OCI-LY1 (cell line): ENCODE data around the gene GRIA4.

Source experiments
- H2AFZ ChIP-seq: fragments of 200-600 bp; sonication (generic), shearing (Covaris generic); 2 replicates; pipeline ENCODE4 v1.6.0; 2014; ENCODE audit warnings: antibody characterized with exemption, mild to moderate bottlenecking, low read length
- H3F3A ChIP-seq: fragments of 200-600 bp; sonication (generic), shearing (Covaris generic); 2 replicates; pipeline ENCODE4 v1.6.0; 2014; ENCODE audit warnings: mild to moderate bottlenecking, antibody characterized with exemption, low read length, moderate library complexity; ENCODE audit not compliant: insufficient read depth
- H3K27ac ChIP-seq: fragments of 200-600 bp; sonication (generic); 2 replicates; pipeline ENCODE4 v1.5.1; 2014; ENCODE audit warnings: low read length, mixed run types, mild to moderate bottlenecking, low read depth; ENCODE audit not compliant: poor library complexity, severe bottlenecking
- H3K27me3 ChIP-seq: fragments of 200-600 bp; sonication (generic); 2 replicates; pipeline ENCODE4 v1.6.0; 2014; ENCODE audit warnings: antibody characterized with exemption, mild to moderate bottlenecking, low read length, moderate library complexity; ENCODE audit not compliant: insufficient read depth
- H3K36me3 ChIP-seq: fragments of 200-600 bp; sonication (generic); 2 replicates; pipeline ENCODE4 v1.6.1; 2014; ENCODE audit warnings: mild to moderate bottlenecking, antibody characterized with exemption, low read length, moderate library complexity, mixed read lengths; ENCODE audit not compliant: insufficient read depth
- H3K4me1 ChIP-seq: fragments of 200-600 bp; sonication (generic); 2 replicates; pipeline ENCODE4 v1.5.1; 2014; ENCODE audit warnings: mild to moderate bottlenecking, low read length, moderate library complexity; ENCODE audit not compliant: insufficient read depth, severe bottlenecking
- H3K4me2 ChIP-seq: fragments of 200-600 bp; sonication (generic), shearing (Covaris generic); 2 replicates; pipeline ENCODE4 v1.6.1; 2014; ENCODE audit warnings: low read length
- H3K4me3 ChIP-seq: fragments of 200-600 bp; sonication (generic); 2 replicates; pipeline ENCODE4 v1.5.1; 2014; ENCODE audit warnings: low read length, low read depth, mild to moderate bottlenecking, mixed read lengths; ENCODE audit not compliant: poor library complexity, severe bottlenecking
- H3K79me2 ChIP-seq: fragments of 200-600 bp; shearing (Covaris generic); 2 replicates; pipeline ENCODE4 v1.6.1; 2016; ENCODE audit warnings: mixed run types, low read length, mixed read lengths; ENCODE audit not compliant: insufficient read depth
- H3K9ac ChIP-seq: fragments of 200-600 bp; sonication (generic), shearing (Covaris generic); 2 replicates; pipeline ENCODE4 v1.6.1; 2014; ENCODE audit warnings: mild to moderate bottlenecking, low read length, mixed read lengths
- H3K9me2 ChIP-seq: fragments of 200-600 bp; sonication (generic), shearing (Covaris generic); 2 replicates; pipeline ENCODE4 v1.6.1; 2014; ENCODE audit warnings: low read depth, mild to moderate bottlenecking, low read length, mixed read lengths
- H3K9me3 ChIP-seq: fragments of 200-600 bp; shearing (Covaris generic); 2 replicates; pipeline ENCODE4 v1.6.1; 2014; ENCODE audit warnings: low read length, mixed read lengths
- H4K20me1 ChIP-seq: fragments of 200-600 bp; sonication (generic), shearing (Covaris generic); 2 replicates; pipeline ENCODE4 v1.6.0; 2016; ENCODE audit warnings: mild to moderate bottlenecking, low read length; ENCODE audit not compliant: insufficient read depth
- EZH2 ChIP-seq: fragments of 200-600 bp; sonication (generic), shearing (Covaris generic); IDR thresholded peaks from 2 replicates; pipeline ENCODE4 v1.8.0; 2017; ENCODE audit warnings: borderline replicate concordance, mixed run types, mild to moderate bottlenecking, antibody characterized with exemption, low read length, moderate library complexity, mixed read lengths
- TF ChIP-seq, protein P1 (sequence below): fragments of 200-600 bp; sonication (generic), shearing (Covaris generic); IDR thresholded peaks from 2 replicates; pipeline ENCODE4 v1.5.1; 2017; ENCODE audit warnings: mild to moderate bottlenecking, antibody characterized with exemption, low read length, moderate library complexity, mixed read lengths

The GRIA4 gene

DNA sequence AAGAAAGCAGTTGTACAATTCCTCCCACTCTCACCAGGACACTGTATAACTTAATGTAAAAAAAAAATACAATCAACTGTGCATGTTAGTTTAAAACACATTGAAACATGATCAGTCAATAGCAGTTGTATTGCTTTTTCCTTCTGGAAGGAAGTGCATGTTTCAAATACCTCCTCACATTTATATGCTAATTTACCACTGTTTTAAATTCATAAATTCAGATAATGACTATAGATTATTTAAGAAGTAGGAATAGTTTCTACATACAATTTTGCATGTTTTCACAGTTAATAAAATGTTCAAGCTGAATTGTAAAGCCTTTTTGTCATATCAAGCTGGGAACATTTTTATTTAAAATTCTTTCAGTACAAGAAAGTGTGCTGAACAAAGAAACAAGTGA, 3.3 kb downstream of the GRIA4 start:
- no peaks in the 10 kb centered on the region for H3K36me3 ChIP-seq

DNA sequence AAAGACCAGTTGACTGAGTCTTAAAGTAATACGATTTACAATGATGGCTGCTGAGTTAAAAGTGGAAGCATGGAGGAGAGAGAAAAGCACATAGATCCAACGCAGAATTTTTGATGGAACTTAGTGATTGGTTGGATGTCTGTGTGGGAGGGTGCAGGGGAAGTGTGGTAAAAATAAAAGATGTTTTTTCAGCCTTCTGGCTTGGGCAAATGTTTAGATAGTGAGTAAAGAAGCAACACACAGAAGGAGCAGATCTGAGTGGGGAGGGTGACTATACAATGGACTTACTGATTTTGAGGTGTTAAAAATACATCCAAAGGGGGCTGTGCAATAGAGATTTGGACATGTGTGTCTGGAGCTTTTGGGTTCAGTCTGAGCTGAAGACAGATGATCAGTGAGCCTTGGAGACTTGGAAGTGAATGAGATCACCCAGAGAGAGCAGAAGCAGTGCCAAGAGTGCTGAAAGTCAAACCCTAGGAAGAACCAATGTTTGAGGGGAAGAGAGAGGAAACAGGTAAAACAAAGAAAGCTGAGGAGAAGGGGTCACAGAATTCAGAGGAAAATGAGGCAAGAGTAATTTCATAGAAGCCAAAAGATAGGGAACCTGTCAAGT, 8.6 kb downstream of the GRIA4 start:
- Histone ChIP-seq H3K79me2 (no peaks in the 10 kb centered on the region), H3K36me3 (no peaks in the 10 kb centered on the region), H3K27me3 (no peaks in the 10 kb centered on the region), H3K4me2 (no peak overlapping the region), H3K4me3 (no peak overlapping the region), H3K27ac (no peak overlapping the region), H3K9me3 (no peaks in the 10 kb centered on the region), H2AFZ (no peak overlapping the region), H3K9ac (no peak overlapping the region), H3F3A (no peaks in the 10 kb centered on the region), H4K20me1 (no peaks in the 10 kb centered on the region), H3K4me1 (no peaks in the 10 kb centered on the region), H3K9me2 (no peaks in the 10 kb centered on the region)
- TF ChIP-seq, protein P1, sequence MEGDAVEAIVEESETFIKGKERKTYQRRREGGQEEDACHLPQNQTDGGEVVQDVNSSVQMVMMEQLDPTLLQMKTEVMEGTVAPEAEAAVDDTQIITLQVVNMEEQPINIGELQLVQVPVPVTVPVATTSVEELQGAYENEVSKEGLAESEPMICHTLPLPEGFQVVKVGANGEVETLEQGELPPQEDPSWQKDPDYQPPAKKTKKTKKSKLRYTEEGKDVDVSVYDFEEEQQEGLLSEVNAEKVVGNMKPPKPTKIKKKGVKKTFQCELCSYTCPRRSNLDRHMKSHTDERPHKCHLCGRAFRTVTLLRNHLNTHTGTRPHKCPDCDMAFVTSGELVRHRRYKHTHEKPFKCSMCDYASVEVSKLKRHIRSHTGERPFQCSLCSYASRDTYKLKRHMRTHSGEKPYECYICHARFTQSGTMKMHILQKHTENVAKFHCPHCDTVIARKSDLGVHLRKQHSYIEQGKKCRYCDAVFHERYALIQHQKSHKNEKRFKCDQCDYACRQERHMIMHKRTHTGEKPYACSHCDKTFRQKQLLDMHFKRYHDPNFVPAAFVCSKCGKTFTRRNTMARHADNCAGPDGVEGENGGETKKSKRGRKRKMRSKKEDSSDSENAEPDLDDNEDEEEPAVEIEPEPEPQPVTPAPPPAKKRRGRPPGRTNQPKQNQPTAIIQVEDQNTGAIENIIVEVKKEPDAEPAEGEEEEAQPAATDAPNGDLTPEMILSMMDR = no peak
- no peak for TF ChIP-seq EZH2

More for the DNA sequence above, 3.3 kb downstream of the GRIA4 start:
- no peaks in the 10 kb centered on the region for H3K9me3 ChIP-seq
- H2AFZ ChIP-seq = no peak overlapping the region
- no peak overlapping the region for H3K9ac ChIP-seq
- no peaks in the 10 kb centered on the region for H4K20me1 ChIP-seq
- TF ChIP-seq EZH2 = no peak
- TF ChIP-seq, protein P1 = no peak
- no peaks in the 10 kb centered on the region for H3F3A ChIP-seq
- H3K4me3 ChIP-seq = no peak overlapping the region
- H3K79me2 ChIP-seq = no peaks in the 10 kb centered on the region
- H3K9me2 ChIP-seq = no peaks in the 10 kb centered on the region
- H3K4me1 ChIP-seq = no peaks in the 10 kb centered on the region
- no peak overlapping the region for H3K4me2 ChIP-seq
- no peak overlapping the region for H3K27ac ChIP-seq
- no peaks in the 10 kb centered on the region for H3K27me3 ChIP-seq

DNA sequence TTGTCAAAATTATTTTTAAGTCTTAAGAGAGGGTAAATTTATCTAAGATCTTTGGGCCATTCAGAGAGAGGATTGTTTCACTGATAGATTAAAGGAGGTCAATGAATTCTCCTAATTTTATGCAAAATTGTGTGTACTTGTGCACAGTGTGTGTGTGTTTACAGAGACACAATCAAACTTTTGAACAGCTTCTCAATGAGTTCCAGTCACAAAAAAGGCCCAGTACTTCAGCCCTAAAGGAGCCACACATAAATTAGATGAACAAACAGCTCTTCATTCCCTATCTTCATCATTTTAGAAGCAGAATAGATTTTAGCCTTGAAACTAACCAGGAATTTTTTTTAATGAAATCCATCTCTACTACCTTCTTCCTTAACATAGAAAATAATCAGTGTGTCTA, 9.7 kb downstream of the GRIA4 start:
- no peak overlapping the region for H2AFZ ChIP-seq
- no peaks in the 10 kb centered on the region for H3F3A ChIP-seq
- no peaks in the 10 kb centered on the region for H4K20me1 ChIP-seq
- no peak overlapping the region for H3K9ac ChIP-seq
- no peak overlapping the region for H3K27ac ChIP-seq
- no peaks in the 10 kb centered on the region for H3K36me3 ChIP-seq
- no peak for TF ChIP-seq EZH2
- TF ChIP-seq, protein P1 = no peak
- H3K9me2 ChIP-seq = no peaks in the 10 kb centered on the region
- H3K79me2 ChIP-seq = no peaks in the 10 kb centered on the region
- no peak overlapping the region for H3K4me3 ChIP-seq
- no peaks in the 10 kb centered on the region for H3K9me3 ChIP-seq
- no peak overlapping the region for H3K4me2 ChIP-seq
- H3K4me1 ChIP-seq = no peaks in the 10 kb centered on the region
- no peaks in the 10 kb centered on the region for H3K27me3 ChIP-seq
